ENCODE measurements around the gene RAI1.

Gene RAI1

GRCh38 chr17:17710355-17710727 lies 29.1 kb downstream of the RAI1 start:
- no peak overlapping the region for H3K4me3 ChIP-seq (ENCODE audit: low read depth, low read length)
- no peak for TF ChIP-seq CTCF (IDR thresholded peaks at IDR 0.05; ENCODE audit: low read depth, low read length)

- no peak for TF ChIP-seq CTCF (IDR thresholded peaks at IDR 0.05; ENCODE audit: low read depth, low read length)
Observed at GRCh38 chr17:17710728-17711541, 29.7 kb downstream of the RAI1 start.

GRCh38 chr17:17711641-17712162 lies 30.4 kb downstream of the RAI1 start:
- TF ChIP-seq CTCF (IDR thresholded peaks at IDR 0.05; ENCODE audit: low read depth, low read length) = no peak
- no peak overlapping the region for H3K4me3 ChIP-seq (ENCODE audit: low read depth, low read length)

More at GRCh38 chr17:17710728-17711541, 29.7 kb downstream of the RAI1 start:
- no peak overlapping the region for H3K4me3 ChIP-seq (ENCODE audit: low read depth, low read length)

- no peak for TF ChIP-seq CTCF (IDR thresholded peaks at IDR 0.05; ENCODE audit: low read depth, low read length)
- no peak overlapping the region for H3K4me3 ChIP-seq (ENCODE audit: low read depth, low read length)
Observed at GRCh38 chr17:17712268-17712924, 31.1 kb downstream of the RAI1 start.

GRCh38 chr17:17713839-17714238 lies 32.6 kb downstream of the RAI1 start:
- TF ChIP-seq CTCF (IDR thresholded peaks at IDR 0.05; ENCODE audit: low read depth, low read length) = no peak

GRCh38 chr17:17714261-17714866 lies 33.1 kb downstream of the RAI1 start:
- H3K4me3 ChIP-seq (ENCODE audit: low read depth, low read length) = no peak overlapping the region
- no peak for TF ChIP-seq CTCF (IDR thresholded peaks at IDR 0.05; ENCODE audit: low read depth, low read length)

More at GRCh38 chr17:17713839-17714238, 32.6 kb downstream of the RAI1 start:
- no peak overlapping the region for H3K4me3 ChIP-seq (ENCODE audit: low read depth, low read length)
